Smooth muscle cell (in vitro differentiated cells): Measurements from ENCODE around the gene EPN2. TPM values are rescaled to one million over a fixed set of nuclear protein-coding genes. Genes with fewer than 3 reads are reported as not detected.
A peak's percentile ranks its signal among the peaks of the same experiment; 100 is the strongest.

ENCODE experiments used
- DNase-seq: peaks from one replicate; lab custom pipeline; 2025; ENCODE audit not compliant: unreplicated experiment; lab: John Stamatoyannopoulos, UW
- H2AFZ ChIP-seq: fragments of 200-600 bp; sonication (generic); 2 replicates; pipeline ENCODE4 v1.6.0; 2016; ENCODE audit warnings: antibody characterized with exemption, low read depth, mild to moderate bottlenecking
- H3F3A ChIP-seq: fragments of 200-600 bp; sonication (generic); 2 replicates; pipeline ENCODE4 v1.6.0; 2017; ENCODE audit warnings: antibody characterized with exemption, low read depth
- H3K27ac ChIP-seq: fragments of 200-600 bp; sonication (generic); 2 replicates; pipeline ENCODE4 v1.5.1; 2016; ENCODE audit warnings: low read depth, mild to moderate bottlenecking
- H3K27me3 ChIP-seq: fragments of 200-600 bp; sonication (generic); 2 replicates; pipeline ENCODE4 v1.6.1; 2016; ENCODE audit warnings: low read depth, mild to moderate bottlenecking
- H3K36me3 ChIP-seq: fragments of 200-600 bp; sonication (generic); 2 replicates; pipeline ENCODE4 v1.5.1; 2016; ENCODE audit warnings: low read depth
- H3K4me1 ChIP-seq: fragments of 200-600 bp; sonication (generic); 2 replicates; pipeline ENCODE4 v1.5.1; 2016; ENCODE audit warnings: low read depth
- H3K4me2 ChIP-seq: fragments of 200-600 bp; sonication (generic); 2 replicates; pipeline ENCODE4 v1.6.0; 2016; ENCODE audit warnings: mild to moderate bottlenecking
- H3K4me3 ChIP-seq: fragments of 200-600 bp; sonication (generic); 2 replicates; pipeline ENCODE4 v1.5.1; 2016; ENCODE audit warnings: mild to moderate bottlenecking
- H3K79me2 ChIP-seq: fragments of 200-600 bp; sonication (generic); 2 replicates; pipeline ENCODE4 v1.6.0; 2016; ENCODE audit warnings: low read depth, mild to moderate bottlenecking
- H3K9ac ChIP-seq: fragments of 200-600 bp; sonication (generic); 2 replicates; pipeline ENCODE4 v1.6.0; 2016; ENCODE audit warnings: low read depth
- H3K9me3 ChIP-seq: fragments of 200-600 bp; sonication (generic); replicated peaks from 2 replicates; pipeline ENCODE4 v1.5.1; 2016; ENCODE audit warnings: low read depth
- H4K20me1 ChIP-seq: fragments of 200-600 bp; sonication (generic); 2 replicates; pipeline ENCODE4 v1.6.0; 2016; ENCODE audit warnings: low read depth
- WGBS: methylation state at CpG from one replicate; pipeline ENCODE4 v1.1.7; 2016; ENCODE audit warnings: low lambda C conversion rate; 5-methylcytosine and 5-hydroxymethylcytosine counted together
- polyA plus RNA-seq: library from polyadenylated mRNA; unstranded; fragments of >200 nt; fragmentation: Nextera tagmentation; extraction: Ambion mirVana; gene quantifications from 2 replicates; pipeline ENCODE4 v1.2.1, GENCODE V29; 2016
- total RNA-seq: library from RNA; depleted of rRNA; stranded (reverse); fragments of >200 nt; gene quantifications from 2 replicates; pipeline ENCODE4 v1.2.3, GENCODE V29; 2014
- TF ChIP-seq, protein P1 (sequence below): fragments of 200-600 bp; sonication (generic); IDR thresholded peaks from 2 replicates; pipeline ENCODE4 v1.5.1; 2017; ENCODE audit warnings: borderline replicate concordance, mild to moderate bottlenecking, antibody characterized with exemption; ENCODE audit not compliant: insufficient read depth, poor library complexity, severe bottlenecking

EPN2 gene
- total and polyA plus RNA-seq, 2 experiments from 2014 or later: 27.6 to 46.7 TPM

DNA sequence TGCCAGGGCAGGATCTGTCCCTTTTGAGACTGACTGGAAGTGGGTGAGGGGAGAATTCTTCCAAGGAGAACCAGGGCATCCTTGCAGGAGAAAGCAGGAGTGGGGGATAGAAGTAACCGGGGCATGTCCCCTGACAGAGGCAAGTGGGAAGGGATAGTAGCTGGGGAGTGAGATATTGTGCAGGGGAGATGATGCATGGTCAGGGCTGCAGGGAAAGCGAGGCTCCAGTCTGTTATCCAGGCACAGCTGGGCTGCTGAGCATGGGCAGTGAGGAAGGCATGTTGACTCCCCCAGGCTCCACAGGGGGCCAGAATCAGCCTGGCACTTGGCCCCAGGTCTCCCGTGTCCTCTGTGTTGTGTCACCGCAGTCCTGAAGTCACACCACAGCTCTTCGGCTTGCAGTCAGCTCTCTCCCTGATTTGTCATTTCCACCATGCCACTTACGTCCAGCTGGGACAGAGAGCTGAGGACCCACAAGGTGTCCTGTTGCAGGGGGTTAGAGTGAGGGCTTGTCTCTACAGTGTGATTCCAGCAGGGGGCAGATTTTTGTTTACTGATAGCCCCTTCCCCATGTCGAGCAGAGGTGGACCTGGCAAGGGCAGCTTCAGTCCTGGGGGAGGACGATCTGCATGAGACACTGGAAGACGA, 84.4 kb downstream of the EPN2 start:
- TF ChIP-seq, protein P1, sequence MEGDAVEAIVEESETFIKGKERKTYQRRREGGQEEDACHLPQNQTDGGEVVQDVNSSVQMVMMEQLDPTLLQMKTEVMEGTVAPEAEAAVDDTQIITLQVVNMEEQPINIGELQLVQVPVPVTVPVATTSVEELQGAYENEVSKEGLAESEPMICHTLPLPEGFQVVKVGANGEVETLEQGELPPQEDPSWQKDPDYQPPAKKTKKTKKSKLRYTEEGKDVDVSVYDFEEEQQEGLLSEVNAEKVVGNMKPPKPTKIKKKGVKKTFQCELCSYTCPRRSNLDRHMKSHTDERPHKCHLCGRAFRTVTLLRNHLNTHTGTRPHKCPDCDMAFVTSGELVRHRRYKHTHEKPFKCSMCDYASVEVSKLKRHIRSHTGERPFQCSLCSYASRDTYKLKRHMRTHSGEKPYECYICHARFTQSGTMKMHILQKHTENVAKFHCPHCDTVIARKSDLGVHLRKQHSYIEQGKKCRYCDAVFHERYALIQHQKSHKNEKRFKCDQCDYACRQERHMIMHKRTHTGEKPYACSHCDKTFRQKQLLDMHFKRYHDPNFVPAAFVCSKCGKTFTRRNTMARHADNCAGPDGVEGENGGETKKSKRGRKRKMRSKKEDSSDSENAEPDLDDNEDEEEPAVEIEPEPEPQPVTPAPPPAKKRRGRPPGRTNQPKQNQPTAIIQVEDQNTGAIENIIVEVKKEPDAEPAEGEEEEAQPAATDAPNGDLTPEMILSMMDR: peak; percentile 16
- Histone ChIP-seq H3K9ac (no peak overlapping the region), H3K27ac (no peak overlapping the region), H3K27me3 (no peaks in the 10 kb centered on the region), H4K20me1 (peaks cover 11% of the 10 kb centered on the region), H3F3A (peaks cover 6% of the 10 kb centered on the region), H2AFZ (no peak overlapping the region), H3K4me3 (no peak overlapping the region), H3K4me1 (peaks cover 8% of the 10 kb centered on the region), H3K79me2 (no peaks in the 10 kb centered on the region), H3K9me3 (no peaks in the 10 kb centered on the region), H3K36me3 (no peaks in the 10 kb centered on the region), H3K4me2 (no peak overlapping the region)
- no peak for DNase-seq
- WGBS: 88% methylated on average over 9 of the region's 9 CpGs

DNA sequence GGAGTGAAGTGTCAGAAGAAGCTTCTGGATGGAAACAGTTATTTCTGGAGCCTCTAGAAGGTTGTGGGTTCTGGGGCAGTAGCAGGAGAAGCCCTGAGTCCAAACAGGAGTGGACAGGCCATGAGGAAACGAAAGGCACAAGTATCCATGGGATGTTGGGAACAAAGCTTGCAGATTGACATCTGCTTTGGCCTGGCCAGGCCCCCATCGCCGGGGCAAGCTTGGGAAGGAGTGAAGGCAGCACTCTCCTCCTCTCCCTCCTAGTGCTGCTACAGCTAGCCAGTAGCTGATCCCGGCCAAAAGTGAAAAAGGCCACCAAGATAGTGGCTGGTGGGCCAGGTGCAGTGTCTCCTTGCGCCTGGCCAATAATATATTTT, 85.0 kb downstream of the EPN2 start:
- TF ChIP-seq, protein P1: no peak
- Histone ChIP-seq H3K4me2 (no peak overlapping the region), H3K79me2 (no peaks in the 10 kb centered on the region), H3K9ac (no peak overlapping the region), H3K9me3 (no peaks in the 10 kb centered on the region), H3K27ac (no peak overlapping the region), H3K36me3 (no peaks in the 10 kb centered on the region), H3F3A (peaks cover 6% of the 10 kb centered on the region), H2AFZ (no peak overlapping the region), H3K4me3 (no peak overlapping the region), H4K20me1 (peaks cover 6% of the 10 kb centered on the region), H3K4me1 (peaks cover 3% of the 10 kb centered on the region), H3K27me3 (no peaks in the 10 kb centered on the region)
- 93% methylated on average over 5 of the region's 5 CpGs for WGBS
- no peak for DNase-seq

DNA sequence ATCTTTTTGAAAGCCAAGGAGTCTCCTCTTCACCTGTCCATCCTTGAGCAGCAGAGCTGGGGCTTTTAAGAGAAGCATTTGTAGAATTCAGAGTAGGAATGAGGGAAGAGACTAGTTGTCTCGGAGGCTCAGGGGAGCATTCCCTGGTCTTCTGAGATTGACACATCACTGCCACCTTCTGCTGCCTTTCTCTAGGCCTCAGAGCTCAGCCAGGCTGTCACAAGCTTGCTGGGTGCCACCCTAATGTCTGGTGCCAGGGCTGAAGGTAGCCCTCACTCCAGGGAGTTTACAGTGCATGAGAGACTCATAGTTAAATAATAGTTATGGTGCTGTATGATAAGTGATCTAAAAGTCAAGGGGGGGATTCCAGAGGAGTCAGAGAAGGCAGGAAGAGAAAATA, 85.7 kb downstream of the EPN2 start:
- no peak overlapping the region for H3K4me2 ChIP-seq
- no peaks in the 10 kb centered on the region for H3K4me1 ChIP-seq
- WGBS: 93% methylated on average over 1 of the region's 1 CpG
- TF ChIP-seq, protein P1: no peak
- H2AFZ ChIP-seq: no peak overlapping the region
- no peak overlapping the region for H3K9ac ChIP-seq
- H4K20me1 ChIP-seq: peaks cover 6% of the 10 kb centered on the region
- H3K9me3 ChIP-seq: no peaks in the 10 kb centered on the region
- no peak overlapping the region for H3K27ac ChIP-seq
- H3K27me3 ChIP-seq: no peaks in the 10 kb centered on the region
- H3K4me3 ChIP-seq: no peak overlapping the region
- no peaks in the 10 kb centered on the region for H3K36me3 ChIP-seq
- no peaks in the 10 kb centered on the region for H3K79me2 ChIP-seq
- no peak for DNase-seq
- peaks cover 6% of the 10 kb centered on the region for H3F3A ChIP-seq

DNA sequence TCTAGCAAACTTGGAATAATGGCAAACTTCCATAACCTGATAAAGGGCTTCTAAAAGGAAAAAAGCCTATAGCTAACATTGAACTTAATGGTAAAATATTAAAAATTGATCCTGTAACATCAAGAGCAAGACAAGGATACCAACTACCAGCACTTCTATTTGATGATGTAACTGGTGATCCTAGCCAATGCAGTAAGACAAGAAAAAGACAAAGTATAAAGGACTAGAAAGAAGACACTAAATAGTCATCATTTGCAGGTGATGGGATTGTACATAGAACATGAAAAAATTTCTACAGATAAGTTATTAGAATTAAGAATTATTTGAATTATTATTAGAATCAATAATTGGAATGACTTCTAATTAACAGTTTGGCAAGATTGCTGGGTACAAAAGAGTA, 88.4 kb downstream of the EPN2 start:
- TF ChIP-seq, protein P1: no peak
- H3K79me2 ChIP-seq: no peaks in the 10 kb centered on the region

More for the DNA sequence above, 88.4 kb downstream of the EPN2 start:
- H3K9me3 ChIP-seq: no peaks in the 10 kb centered on the region
- no peaks in the 10 kb centered on the region for H4K20me1 ChIP-seq
- no peaks in the 10 kb centered on the region for H3K4me1 ChIP-seq
- H3K27me3 ChIP-seq: no peaks in the 10 kb centered on the region
- no peak overlapping the region for H3K9ac ChIP-seq
- no peak overlapping the region for H2AFZ ChIP-seq
- no peak for DNase-seq
- H3K27ac ChIP-seq: no peak overlapping the region
- no peak overlapping the region for H3K4me2 ChIP-seq
- no peak overlapping the region for H3K4me3 ChIP-seq
- H3K36me3 ChIP-seq: no peaks in the 10 kb centered on the region
- peaks cover 6% of the 10 kb centered on the region for H3F3A ChIP-seq
